Measurements from ENCODE around the gene TBK1.

DNA sequence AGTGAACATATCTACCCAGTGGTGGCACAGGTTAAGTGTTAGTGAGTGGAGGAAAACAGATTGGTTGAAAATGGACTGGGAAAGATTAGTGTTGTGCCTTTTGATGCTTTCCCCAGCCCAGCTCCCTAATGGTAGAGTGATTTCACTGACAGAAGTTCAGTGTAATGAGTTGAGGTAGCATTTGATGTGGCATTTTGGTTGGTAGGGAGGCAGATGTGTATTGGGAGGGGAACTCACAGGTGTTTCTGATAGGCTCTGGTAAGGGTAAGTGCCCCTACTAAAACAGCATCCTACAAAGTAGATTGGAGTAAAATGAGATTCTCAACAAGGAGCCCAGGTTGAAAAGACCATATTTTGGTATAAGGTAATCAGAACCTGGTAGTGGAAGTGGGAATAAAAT, 4.2 kb downstream of the TBK1 start:
- TF ChIP-seq POLR2A (IDR thresholded peaks at IDR 0.05), result no peak
- TF ChIP-seq, protein P1, sequence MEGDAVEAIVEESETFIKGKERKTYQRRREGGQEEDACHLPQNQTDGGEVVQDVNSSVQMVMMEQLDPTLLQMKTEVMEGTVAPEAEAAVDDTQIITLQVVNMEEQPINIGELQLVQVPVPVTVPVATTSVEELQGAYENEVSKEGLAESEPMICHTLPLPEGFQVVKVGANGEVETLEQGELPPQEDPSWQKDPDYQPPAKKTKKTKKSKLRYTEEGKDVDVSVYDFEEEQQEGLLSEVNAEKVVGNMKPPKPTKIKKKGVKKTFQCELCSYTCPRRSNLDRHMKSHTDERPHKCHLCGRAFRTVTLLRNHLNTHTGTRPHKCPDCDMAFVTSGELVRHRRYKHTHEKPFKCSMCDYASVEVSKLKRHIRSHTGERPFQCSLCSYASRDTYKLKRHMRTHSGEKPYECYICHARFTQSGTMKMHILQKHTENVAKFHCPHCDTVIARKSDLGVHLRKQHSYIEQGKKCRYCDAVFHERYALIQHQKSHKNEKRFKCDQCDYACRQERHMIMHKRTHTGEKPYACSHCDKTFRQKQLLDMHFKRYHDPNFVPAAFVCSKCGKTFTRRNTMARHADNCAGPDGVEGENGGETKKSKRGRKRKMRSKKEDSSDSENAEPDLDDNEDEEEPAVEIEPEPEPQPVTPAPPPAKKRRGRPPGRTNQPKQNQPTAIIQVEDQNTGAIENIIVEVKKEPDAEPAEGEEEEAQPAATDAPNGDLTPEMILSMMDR (IDR thresholded peaks at IDR 0.05 in 8 of 11, conservative IDR thresholded peaks at IDR 0.05 in 3 of 11), result no peak

Measured in spleen (tissue), 7 donors.